Measurements from ENCODE around the gene SERPINB7.

SERPINB7 gene

GRCh38 chr18:63787673-63788072 is 12.5 kb downstream of the SERPINB7 start:
- no peak overlapping the region for H3K9ac ChIP-seq (ENCODE audit: insufficient read length, low read depth)

GRCh38 chr18:63788447-63789096 is 13.4 kb downstream of the SERPINB7 start:
- no peak overlapping the region for H3K9ac ChIP-seq (ENCODE audit: insufficient read length, low read depth)
- H3K27me3 ChIP-seq (ENCODE audit: insufficient read depth, insufficient read length) = no peaks in the 10 kb centered on the region
- TF ChIP-seq ZNF274 (IDR thresholded peaks at IDR 0.05; ENCODE audit: low read depth, low read length) = no peak
- no peak for TF ChIP-seq SUZ12 (IDR thresholded peaks at IDR 0.05; ENCODE audit: extremely low read depth, insufficient read depth, insufficient read length)
- TF ChIP-seq YY1 (IDR thresholded peaks at IDR 0.05; ENCODE audit: insufficient read depth, insufficient read length) = no peak
- DNase-seq (ENCODE audit: low read depth, low spot score) = no peak
- no peaks in the 10 kb centered on the region for H3K36me3 ChIP-seq (ENCODE audit: insufficient read depth, insufficient read length, low read length)
- no peaks in the 10 kb centered on the region for H3K9me3 ChIP-seq (ENCODE audit: insufficient read depth, low read length)
- no peaks in the 10 kb centered on the region for H3K4me1 ChIP-seq (ENCODE audit: insufficient read depth, insufficient read length)
- no peak overlapping the region for H3K4me3 ChIP-seq (ENCODE audit: insufficient read length, low read depth)

More at GRCh38 chr18:63787673-63788072, 12.5 kb downstream of the SERPINB7 start:
- Histone ChIP-seq H3K9me3 (ENCODE audit: insufficient read depth, low read length) (no peaks in the 10 kb centered on the region), H3K4me1 (ENCODE audit: insufficient read depth, insufficient read length) (no peaks in the 10 kb centered on the region), H3K36me3 (ENCODE audit: insufficient read depth, insufficient read length, low read length) (no peaks in the 10 kb centered on the region), H3K27me3 (ENCODE audit: insufficient read depth, insufficient read length) (no peaks in the 10 kb centered on the region), H3K4me3 (ENCODE audit: insufficient read length, low read depth) (no peak overlapping the region)
- DNase-seq (ENCODE audit: low read depth, low spot score) = no peak
- no peak for TF ChIP-seq SUZ12 (IDR thresholded peaks at IDR 0.05; ENCODE audit: extremely low read depth, insufficient read depth, insufficient read length)
- no peak for TF ChIP-seq ZNF274 (IDR thresholded peaks at IDR 0.05; ENCODE audit: low read depth, low read length)
- no peak for TF ChIP-seq YY1 (IDR thresholded peaks at IDR 0.05; ENCODE audit: insufficient read depth, insufficient read length)

GRCh38 chr18:63789327-63789726 is 14.1 kb downstream of the SERPINB7 start:
- no peaks in the 10 kb centered on the region for H3K9me3 ChIP-seq (ENCODE audit: insufficient read depth, low read length)
- H3K27me3 ChIP-seq (ENCODE audit: insufficient read depth, insufficient read length) = no peaks in the 10 kb centered on the region
- no peak for DNase-seq (ENCODE audit: low read depth, low spot score)
- no peaks in the 10 kb centered on the region for H3K4me1 ChIP-seq (ENCODE audit: insufficient read depth, insufficient read length)
- no peak overlapping the region for H3K4me3 ChIP-seq (ENCODE audit: insufficient read length, low read depth)
- no peak for TF ChIP-seq SUZ12 (IDR thresholded peaks at IDR 0.05; ENCODE audit: extremely low read depth, insufficient read depth, insufficient read length)
- no peak for TF ChIP-seq ZNF274 (IDR thresholded peaks at IDR 0.05; ENCODE audit: low read depth, low read length)
- TF ChIP-seq YY1 (IDR thresholded peaks at IDR 0.05; ENCODE audit: insufficient read depth, insufficient read length) = no peak
- no peak overlapping the region for H3K9ac ChIP-seq (ENCODE audit: insufficient read length, low read depth)
- H3K36me3 ChIP-seq (ENCODE audit: insufficient read depth, insufficient read length, low read length) = no peaks in the 10 kb centered on the region

- H3K27me3 ChIP-seq (ENCODE audit: insufficient read depth, insufficient read length) = no peaks in the 10 kb centered on the region
- H3K9ac ChIP-seq (ENCODE audit: insufficient read length, low read depth) = no peak overlapping the region
- H3K36me3 ChIP-seq (ENCODE audit: insufficient read depth, insufficient read length, low read length) = no peaks in the 10 kb centered on the region
- DNase-seq (ENCODE audit: low read depth, low spot score) = no peak
- H3K4me1 ChIP-seq (ENCODE audit: insufficient read depth, insufficient read length) = no peaks in the 10 kb centered on the region
- H3K9me3 ChIP-seq (ENCODE audit: insufficient read depth, low read length) = no peaks in the 10 kb centered on the region
- TF ChIP-seq ZNF274 (IDR thresholded peaks at IDR 0.05; ENCODE audit: low read depth, low read length) = no peak
- TF ChIP-seq SUZ12 (IDR thresholded peaks at IDR 0.05; ENCODE audit: extremely low read depth, insufficient read depth, insufficient read length) = no peak
- TF ChIP-seq YY1 (IDR thresholded peaks at IDR 0.05; ENCODE audit: insufficient read depth, insufficient read length) = no peak
- H3K4me3 ChIP-seq (ENCODE audit: insufficient read length, low read depth) = no peak overlapping the region
Measured at GRCh38 chr18:63795606-63796005, 20.4 kb downstream of the SERPINB7 start.

GRCh38 chr18:63799189-63799588 is 24.0 kb downstream of the SERPINB7 start:
- no peaks in the 10 kb centered on the region for H3K9me3 ChIP-seq (ENCODE audit: insufficient read depth, low read length)

GRCh38 chr18:63801343-63801742 is 26.1 kb downstream of the SERPINB7 start:
- no peak for TF ChIP-seq ZNF274 (IDR thresholded peaks at IDR 0.05; ENCODE audit: low read depth, low read length)
- TF ChIP-seq YY1 (IDR thresholded peaks at IDR 0.05; ENCODE audit: insufficient read depth, insufficient read length) = no peak
- TF ChIP-seq SUZ12 (IDR thresholded peaks at IDR 0.05; ENCODE audit: extremely low read depth, insufficient read depth, insufficient read length) = no peak
- no peaks in the 10 kb centered on the region for H3K9me3 ChIP-seq (ENCODE audit: insufficient read depth, low read length)
- no peak overlapping the region for H3K4me3 ChIP-seq (ENCODE audit: insufficient read length, low read depth)
- no peak overlapping the region for H3K9ac ChIP-seq (ENCODE audit: insufficient read length, low read depth)
- H3K27me3 ChIP-seq (ENCODE audit: insufficient read depth, insufficient read length) = no peaks in the 10 kb centered on the region
- H3K36me3 ChIP-seq (ENCODE audit: insufficient read depth, insufficient read length, low read length) = no peaks in the 10 kb centered on the region
- no peaks in the 10 kb centered on the region for H3K4me1 ChIP-seq (ENCODE audit: insufficient read depth, insufficient read length)
- DNase-seq (ENCODE audit: low read depth, low spot score) = no peak

More at GRCh38 chr18:63799189-63799588, 24.0 kb downstream of the SERPINB7 start:
- Histone ChIP-seq H3K27me3 (ENCODE audit: insufficient read depth, insufficient read length) (no peaks in the 10 kb centered on the region), H3K4me3 (ENCODE audit: insufficient read length, low read depth) (no peak overlapping the region), H3K36me3 (ENCODE audit: insufficient read depth, insufficient read length, low read length) (no peaks in the 10 kb centered on the region), H3K4me1 (ENCODE audit: insufficient read depth, insufficient read length) (no peaks in the 10 kb centered on the region), H3K9ac (ENCODE audit: insufficient read length, low read depth) (no peak overlapping the region)
- TF ChIP-seq ZNF274 (IDR thresholded peaks at IDR 0.05; ENCODE audit: low read depth, low read length) (no peak), SUZ12 (IDR thresholded peaks at IDR 0.05; ENCODE audit: extremely low read depth, insufficient read depth, insufficient read length) (no peak), YY1 (IDR thresholded peaks at IDR 0.05; ENCODE audit: insufficient read depth, insufficient read length) (no peak)
- no peak for DNase-seq (ENCODE audit: low read depth, low spot score)

- H3K9ac ChIP-seq (ENCODE audit: insufficient read length, low read depth) = no peak overlapping the region
- no peak for TF ChIP-seq ZNF274 (IDR thresholded peaks at IDR 0.05; ENCODE audit: low read depth, low read length)
- H3K9me3 ChIP-seq (ENCODE audit: insufficient read depth, low read length) = no peaks in the 10 kb centered on the region
- H3K4me1 ChIP-seq (ENCODE audit: insufficient read depth, insufficient read length) = no peaks in the 10 kb centered on the region
- no peaks in the 10 kb centered on the region for H3K27me3 ChIP-seq (ENCODE audit: insufficient read depth, insufficient read length)
- no peaks in the 10 kb centered on the region for H3K36me3 ChIP-seq (ENCODE audit: insufficient read depth, insufficient read length, low read length)
- no peak overlapping the region for H3K4me3 ChIP-seq (ENCODE audit: insufficient read length, low read depth)
- DNase-seq (ENCODE audit: low read depth, low spot score) = no peak
Measured at GRCh38 chr18:63808125-63808524, 32.9 kb downstream of the SERPINB7 start.

All from NT2/D1 (cell line).